Measurements from ENCODE around the gene DOCK2. TPM values are rescaled to one million over a fixed set of nuclear protein-coding genes. Genes with fewer than 3 reads are reported as not detected.

DOCK2 gene
- polyA plus RNA-seq, 2 of the 4 experiments (the other 2 are of a cell fraction): 2.1 to 4.6 TPM

GRCh38 chr5:169871826-169872490 is 234.9 kb downstream of the DOCK2 start (continued):
- no peak for TF ChIP-seq ZNF302 (CRISPR knock-in tag; IDR thresholded peaks at IDR 0.05)
- no peak for TF ChIP-seq POLR2AphosphoS2 (conservative IDR thresholded peaks at IDR 0.05; ENCODE audit: low read length)
- no peak for TF ChIP-seq TP53 (CRISPR knock-in tag; IDR thresholded peaks at IDR 0.05)
- TF ChIP-seq PHF8 (IDR thresholded peaks at IDR 0.05; ENCODE audit: borderline replicate concordance, low read depth): no peak

GRCh38 chr5:169873642-169874041 is 236.6 kb downstream of the DOCK2 start:
- H3K4me2 ChIP-seq: no peak overlapping the region
- FAIRE-seq (no peak), DNase-seq (ENCODE audit: low read depth in 1 of 2, low spot score in 1 of 2) (no peak), ATAC-seq (no peak)
- WGBS (ENCODE audit: missing lambda C conversion rate): 52% methylated on average over 5 of the region's 5 CpGs
- no peak overlapping the region for H3K27ac ChIP-seq
- TF ChIP-seq HOXB13 (CRISPR knock-in tag; IDR thresholded peaks at IDR 0.05; ENCODE audit: low read depth): no peak
- TF ChIP-seq CBX2 (IDR thresholded peaks at IDR 0.05; ENCODE audit: borderline replicate concordance, low read depth): no peak
- TF ChIP-seq HMGXB4 (CRISPR knock-in tag; IDR thresholded peaks at IDR 0.05; ENCODE audit: borderline replicate concordance): no peak
- TF ChIP-seq RNF2 (IDR thresholded peaks at IDR 0.05; ENCODE audit: borderline replicate concordance, low read depth): no peak
- TF ChIP-seq POLR2AphosphoS2 (conservative IDR thresholded peaks at IDR 0.05; ENCODE audit: low read length): no peak
- TF ChIP-seq GATA3 (IDR thresholded peaks at IDR 0.05; ENCODE audit: borderline replicate concordance): no peak
- no peak for TF ChIP-seq CBX8 (IDR thresholded peaks at IDR 0.05)
- TF ChIP-seq TP53 (CRISPR knock-in tag; IDR thresholded peaks at IDR 0.05): no peak
- no peak for TF ChIP-seq ZFP36 (IDR thresholded peaks at IDR 0.05; ENCODE audit: borderline replicate concordance, partially characterized antibody)
- no peak for TF ChIP-seq MAX (IDR thresholded peaks at IDR 0.05)
- TF ChIP-seq REST (IDR thresholded peaks at IDR 0.05): no peak
- no peak for TF ChIP-seq SMC3 (IDR thresholded peaks at IDR 0.05)
- TF ChIP-seq NPAS2 (CRISPR knock-in tag; IDR thresholded peaks at IDR 0.05; ENCODE audit: borderline replicate concordance): no peak
- TF ChIP-seq FOXS1 (CRISPR knock-in tag; IDR thresholded peaks at IDR 0.05): no peak
- no peaks in the 10 kb centered on the region for H3K4me1 ChIP-seq
- POLR2A ChIA-PET: interaction anchor here (0.6 kb wide), 1 partner anchor 155 kb away, joined by 5 read pairs; no protein-coding TSS in a partner anchor
- H3K9me3 ChIP-seq: no peaks in the 10 kb centered on the region
- CTCF ChIA-PET: no interaction called here
- no peak overlapping the region for H3K4me3 ChIP-seq

GRCh38 chr5:169874621-169875020 is 237.5 kb downstream of the DOCK2 start:
- CTCF ChIA-PET: interaction anchor here (0.6 to 0.7 kb wide), 2 partner anchors 16 to 19 kb away, joined by 3 read pairs; no protein-coding TSS in a partner anchor

More at GRCh38 chr5:169874621-169875020, 237.5 kb downstream of the DOCK2 start:
- H3K4me3 ChIP-seq: no peak overlapping the region
- WGBS (ENCODE audit: missing lambda C conversion rate): 58% methylated on average over 4 of the region's 4 CpGs
- TF ChIP-seq ATOH8 (CRISPR knock-in tag; IDR thresholded peaks at IDR 0.05; ENCODE audit: low read depth) (no peak), FOXS1 (CRISPR knock-in tag; IDR thresholded peaks at IDR 0.05) (no peak), RCOR1 (IDR thresholded peaks at IDR 0.05; ENCODE audit: low read depth, low read length) (no peak), MAX (IDR thresholded peaks at IDR 0.05) (no peak), CBX2 (IDR thresholded peaks at IDR 0.05; ENCODE audit: borderline replicate concordance, low read depth) (no peak), PBX3 (IDR thresholded peaks at IDR 0.05) (no peak), JUN (IDR thresholded peaks at IDR 0.05) (no peak), EHMT2 (IDR thresholded peaks at IDR 0.05; ENCODE audit: low read depth) (no peak), E2F6 (IDR thresholded peaks at IDR 0.05; ENCODE audit: borderline replicate concordance, low read depth) (no peak)
- no peaks in the 10 kb centered on the region for H3K4me1 ChIP-seq
- no peaks in the 10 kb centered on the region for H3K9me3 ChIP-seq
- H3K27ac ChIP-seq: no peak overlapping the region
- POLR2A ChIA-PET: no interaction called here
- no peak for ATAC-seq
- FAIRE-seq: no peak
- H3K4me2 ChIP-seq: no peak overlapping the region
- no peak for DNase-seq (ENCODE audit: low read depth in 1 of 2, low spot score in 1 of 2)

Data from A549 (cell line).